ENCODE measurements around the gene SLC30A5. TPM values are rescaled to one million over a fixed set of nuclear protein-coding genes. Genes with fewer than 3 reads are reported as not detected.

The SLC30A5 gene
- total RNA-seq, 3 donors from 2014 or later (not counting 1 experiment from before 2014, with no cell fraction given) = 17.8 to 30.1 (median 26.7) TPM

GRCh38 chr5:69052181-69052580, 41.6 kb upstream of the SLC30A5 start:
- Histone ChIP-seq H3K4me3 (ENCODE audit: low read length) (no peak overlapping the region), H3K27me3 (ENCODE audit: control insufficient read depth, insufficient read depth, low read length) (no peaks in the 10 kb centered on the region), H3K4me1 (ENCODE audit: control insufficient read depth, insufficient read depth, low read length) (no peaks in the 10 kb centered on the region), H3K27ac (ENCODE audit: low read length) (no peak overlapping the region), H3K36me3 (ENCODE audit: control insufficient read depth, insufficient read depth, low read length) (no peaks in the 10 kb centered on the region), H3K9me3 (ENCODE audit: control insufficient read depth, insufficient read depth, low read length) (no peaks in the 10 kb centered on the region)
- TF ChIP-seq CTCF (IDR thresholded peaks at IDR 0.05) = no peak
- H3K4me3 Mint-ChIP-seq = no peak overlapping the region
- DNase-seq (no peak), ATAC-seq (no peak)
- H3K36me3 Mint-ChIP-seq = no peaks in the 10 kb centered on the region
- intact Hi-C loops (cut with micrococcal nuclease) = no loop called here
- H3K9me3 Mint-ChIP-seq = no peaks in the 10 kb centered on the region
- H3K4me1 Mint-ChIP-seq = no peaks in the 10 kb centered on the region
- no peak overlapping the region for H3K27ac Mint-ChIP-seq
- WGBS (ENCODE audit: insufficient coverage) = 96% methylated on average over 4 of the region's 6 CpGs
- H3K27me3 Mint-ChIP-seq (ENCODE audit: low read depth in 2 of 2) = peaks cover 6 to 9% of the 10 kb centered on the region in 2 donors

- no peaks in the 10 kb centered on the region for H3K4me1 Mint-ChIP-seq
- Histone ChIP-seq H3K4me3 (ENCODE audit: low read length) (no peak overlapping the region), H3K36me3 (ENCODE audit: control insufficient read depth, insufficient read depth, low read length) (no peaks in the 10 kb centered on the region), H3K27ac (ENCODE audit: low read length) (no peak overlapping the region), H3K4me1 (ENCODE audit: control insufficient read depth, insufficient read depth, low read length) (no peaks in the 10 kb centered on the region), H3K27me3 (ENCODE audit: control insufficient read depth, insufficient read depth, low read length) (no peaks in the 10 kb centered on the region), H3K9me3 (ENCODE audit: control insufficient read depth, insufficient read depth, low read length) (no peaks in the 10 kb centered on the region)
- DNase-seq = no peak
- peaks cover 5 to 9% of the 10 kb centered on the region in 2 donors for H3K27me3 Mint-ChIP-seq (ENCODE audit: low read depth in 2 of 2)
- TF ChIP-seq CTCF (IDR thresholded peaks at IDR 0.05) = no peak
- intact Hi-C loops (cut with micrococcal nuclease) = no loop called here
- H3K9me3 Mint-ChIP-seq = no peaks in the 10 kb centered on the region
- no peaks in the 10 kb centered on the region for H3K36me3 Mint-ChIP-seq
- no peak overlapping the region for H3K4me3 Mint-ChIP-seq
- ATAC-seq = no peak
- 93% methylated on average over 32 of the region's 32 CpGs for WGBS (ENCODE audit: insufficient coverage)
- no peak overlapping the region for H3K27ac Mint-ChIP-seq
These were observed 18.9 kb upstream of the SLC30A5 start for GRCh38 chr5:69074664-69075521.

GRCh38 chr5:69075522-69076179, 18.2 kb upstream of the SLC30A5 start:
- no peaks in the 10 kb centered on the region for H3K4me1 Mint-ChIP-seq
- Histone ChIP-seq H3K27ac (ENCODE audit: low read length) (no peak overlapping the region), H3K4me1 (ENCODE audit: control insufficient read depth, insufficient read depth, low read length) (no peaks in the 10 kb centered on the region), H3K27me3 (ENCODE audit: control insufficient read depth, insufficient read depth, low read length) (no peaks in the 10 kb centered on the region), H3K36me3 (ENCODE audit: control insufficient read depth, insufficient read depth, low read length) (no peaks in the 10 kb centered on the region), H3K9me3 (ENCODE audit: control insufficient read depth, insufficient read depth, low read length) (no peaks in the 10 kb centered on the region), H3K4me3 (ENCODE audit: low read length) (no peak overlapping the region)
- TF ChIP-seq CTCF (IDR thresholded peaks at IDR 0.05) = no peak
- H3K27ac Mint-ChIP-seq = no peak overlapping the region
- no peaks in the 10 kb centered on the region for H3K36me3 Mint-ChIP-seq
- intact Hi-C loops (cut with micrococcal nuclease) = no loop called here
- no peak for DNase-seq
- no peak for ATAC-seq
- WGBS (ENCODE audit: insufficient coverage) = 86% methylated on average over 13 of the region's 14 CpGs
- no peak overlapping the region for H3K4me3 Mint-ChIP-seq
- H3K27me3 Mint-ChIP-seq (ENCODE audit: low read depth in 2 of 2) = peaks cover 0 to 9% of the 10 kb centered on the region in 2 donors
- no peaks in the 10 kb centered on the region for H3K9me3 Mint-ChIP-seq

Measured in natural killer cell (primary cell).